ENCODE measurements around the gene SLC11A1. TPM values are rescaled to one million over a fixed set of nuclear protein-coding genes. Genes with fewer than 3 reads are reported as not detected.

The SLC11A1 gene
- total RNA-seq, 1 donor from 2014 or later = 0.89 TPM

DNA sequence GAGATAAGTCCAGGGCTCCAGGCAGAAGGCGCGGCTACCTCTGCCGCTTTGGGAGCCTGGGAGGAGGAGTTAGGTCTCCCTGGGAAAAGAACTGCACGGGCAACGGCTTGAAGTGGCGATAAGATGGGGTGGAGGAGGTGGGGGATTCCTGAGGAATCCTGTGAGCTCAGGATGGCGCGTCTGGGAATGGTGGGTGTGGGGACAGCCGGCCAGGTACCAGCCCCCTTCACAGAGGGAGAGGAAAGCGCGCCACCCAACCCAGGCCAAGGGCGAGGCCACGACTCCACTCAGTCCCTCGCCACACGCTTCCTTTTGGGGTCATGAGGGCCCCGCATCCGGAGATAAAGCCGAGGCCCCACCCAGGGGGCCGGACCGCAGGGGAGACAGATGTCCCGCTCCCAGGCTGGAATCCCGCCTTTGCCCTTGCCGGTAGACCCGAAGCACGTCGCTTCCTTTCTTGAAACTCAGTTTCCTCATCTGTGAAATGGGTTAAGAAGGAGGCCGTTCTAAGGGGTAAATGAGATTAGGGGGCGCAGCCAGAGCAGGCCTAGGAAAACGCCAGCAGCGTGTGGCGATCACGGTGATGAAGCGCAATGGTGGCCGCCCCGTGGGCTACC, 15.9 kb downstream of the SLC11A1 start:
- intact Hi-C loops (cut with micrococcal nuclease) = loop anchor here (5.0 kb wide), 3 partner anchors 231 to 779 kb away; partner anchors contain the start of genes CNPPD1, CXCR1 and RETREG2
- TF ChIP-seq, protein P1, sequence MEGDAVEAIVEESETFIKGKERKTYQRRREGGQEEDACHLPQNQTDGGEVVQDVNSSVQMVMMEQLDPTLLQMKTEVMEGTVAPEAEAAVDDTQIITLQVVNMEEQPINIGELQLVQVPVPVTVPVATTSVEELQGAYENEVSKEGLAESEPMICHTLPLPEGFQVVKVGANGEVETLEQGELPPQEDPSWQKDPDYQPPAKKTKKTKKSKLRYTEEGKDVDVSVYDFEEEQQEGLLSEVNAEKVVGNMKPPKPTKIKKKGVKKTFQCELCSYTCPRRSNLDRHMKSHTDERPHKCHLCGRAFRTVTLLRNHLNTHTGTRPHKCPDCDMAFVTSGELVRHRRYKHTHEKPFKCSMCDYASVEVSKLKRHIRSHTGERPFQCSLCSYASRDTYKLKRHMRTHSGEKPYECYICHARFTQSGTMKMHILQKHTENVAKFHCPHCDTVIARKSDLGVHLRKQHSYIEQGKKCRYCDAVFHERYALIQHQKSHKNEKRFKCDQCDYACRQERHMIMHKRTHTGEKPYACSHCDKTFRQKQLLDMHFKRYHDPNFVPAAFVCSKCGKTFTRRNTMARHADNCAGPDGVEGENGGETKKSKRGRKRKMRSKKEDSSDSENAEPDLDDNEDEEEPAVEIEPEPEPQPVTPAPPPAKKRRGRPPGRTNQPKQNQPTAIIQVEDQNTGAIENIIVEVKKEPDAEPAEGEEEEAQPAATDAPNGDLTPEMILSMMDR (IDR thresholded peaks at IDR 0.05) = no peak
- Mint-ChIP-seq H3K36me3 (ENCODE audit: low read depth) (peaks cover 11% of the 10 kb centered on the region), H3K4me1 (peaks cover 66% of the 10 kb centered on the region), H3K27ac (peak overlapping the region; percentile 96), H3K9me3 (no peaks in the 10 kb centered on the region), H3K4me3 (peak overlapping the region; percentile 92), H3K27me3 (no peaks in the 10 kb centered on the region)
- no peak for DNase-seq
- ChIA-PET POLR2A (interaction anchor here (0.7 to 2.8 kb wide), 4 partner anchors 94 to 855 kb away, joined by 3 to 16 read pairs (median 4); partner anchors contain the start of genes ARPC2 and TUBA4B), CTCF (interaction anchor here (1.0 to 2.6 kb wide), 3 partner anchors 68 to 125 kb away, joined by 3 to 14 read pairs (median 11); partner anchors contain the start of gene TMBIM1)
- ATAC-seq (ENCODE audit: low read depth) = no peak

DNA sequence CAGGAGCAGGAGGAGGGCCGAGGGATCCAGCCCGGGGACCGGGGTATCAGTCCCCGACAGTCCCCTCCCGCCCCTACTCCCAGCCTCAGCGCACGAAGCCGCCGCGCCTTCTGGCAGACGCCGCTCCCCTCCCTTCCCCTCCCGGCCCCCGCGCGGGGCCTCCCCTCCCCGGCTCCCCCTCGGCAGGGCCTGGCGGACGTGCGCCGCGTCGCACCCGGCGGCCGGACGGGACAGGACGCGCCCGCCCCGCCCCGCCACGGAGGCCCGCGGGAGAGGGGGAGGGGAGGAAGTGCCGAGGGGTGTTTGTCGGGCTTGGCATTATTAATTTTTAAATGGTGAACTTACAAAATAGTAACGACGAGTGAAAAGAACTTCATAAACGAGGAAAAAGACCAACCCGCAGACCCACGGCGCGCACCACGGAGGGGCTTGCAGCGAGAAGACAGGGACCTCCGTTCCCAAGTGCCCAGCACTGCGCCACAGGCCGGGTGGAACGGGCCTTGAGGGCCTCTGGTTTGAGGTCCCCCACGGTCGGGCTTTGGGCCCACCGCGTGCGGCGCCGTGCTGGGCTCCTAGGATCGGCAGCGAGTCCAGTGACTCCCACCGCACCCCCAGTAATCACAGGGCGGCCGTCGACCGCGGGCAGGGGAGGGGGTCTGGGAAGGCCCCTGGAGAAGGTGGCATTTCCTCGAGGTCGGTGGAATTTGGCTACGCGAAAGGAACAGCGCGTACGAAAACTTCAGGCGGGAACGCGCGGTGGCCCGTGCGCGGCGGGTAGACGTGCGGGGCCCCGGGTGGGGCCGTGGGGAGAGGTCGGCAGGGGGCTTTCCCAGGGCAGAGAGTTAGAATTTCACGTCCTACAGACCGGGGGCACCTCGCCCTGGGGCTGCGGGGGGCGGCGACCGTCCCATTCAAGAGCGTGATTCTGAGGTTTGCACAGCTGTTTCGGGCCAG, 16.6 kb downstream of the SLC11A1 start:
- Mint-ChIP-seq H3K27ac (peak overlapping the region; percentile 80), H3K4me1 (peaks cover 70% of the 10 kb centered on the region), H3K4me3 (peak overlapping the region; percentile 92), H3K36me3 (ENCODE audit: low read depth) (peaks cover 19% of the 10 kb centered on the region), H3K9me3 (no peaks in the 10 kb centered on the region), H3K27me3 (no peaks in the 10 kb centered on the region)
- peak; percentile 5 for ATAC-seq (ENCODE audit: low read depth)
- POLR2A ChIA-PET = interaction anchor here (2.8 kb wide), 1 partner anchor 112 kb away, joined by 16 read pairs; no protein-coding TSS in a partner anchor
- TF ChIP-seq, protein P1 (IDR thresholded peaks at IDR 0.05) = no peak
- CTCF ChIA-PET = interaction anchor here (1.4 kb wide), 1 partner anchor 67 kb away, joined by 5 read pairs; no protein-coding TSS in a partner anchor
- intact Hi-C loops (cut with micrococcal nuclease) = loop anchor here (5.0 kb wide), 3 partner anchors 231 to 779 kb away; partner anchors contain the start of genes CNPPD1, CXCR1 and RETREG2
- DNase-seq = peak; percentile 57

DNA sequence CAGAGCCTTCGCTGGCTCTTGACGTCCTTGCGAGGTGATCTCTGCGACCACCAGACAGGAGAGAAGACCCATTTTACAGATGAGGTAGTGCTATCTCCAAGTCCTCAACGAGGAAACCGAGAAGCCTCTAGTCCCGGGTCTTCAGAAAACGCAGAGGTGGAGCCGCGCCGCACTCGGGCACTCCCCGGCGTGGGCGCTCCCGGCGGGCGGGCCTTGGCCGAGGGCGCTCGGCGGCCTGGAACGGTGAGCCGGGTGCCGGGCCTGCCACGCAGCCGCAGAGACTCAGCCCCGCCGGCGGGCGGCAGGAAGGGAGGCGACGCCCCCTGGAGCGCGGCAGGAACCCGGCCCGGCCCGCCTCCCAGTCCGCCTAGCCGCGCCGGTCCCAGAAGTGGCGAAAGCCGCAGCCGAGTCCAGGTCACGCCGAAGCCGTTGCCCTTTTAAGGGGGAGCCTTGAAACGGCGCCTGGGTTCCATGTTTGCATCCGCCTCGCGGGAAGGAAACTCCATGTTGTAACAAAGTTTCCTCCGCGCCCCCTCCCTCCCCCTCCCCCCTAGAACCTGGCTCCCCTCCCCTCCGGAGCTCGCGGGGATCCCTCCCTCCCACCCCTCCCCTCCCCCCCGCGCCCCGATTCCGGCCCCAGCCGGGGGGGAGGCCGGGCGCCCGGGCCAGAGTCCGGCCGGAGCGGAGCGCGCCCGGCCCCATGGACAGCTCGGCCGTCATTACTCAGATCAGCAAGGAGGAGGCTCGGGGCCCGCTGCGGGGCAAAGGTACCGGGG, 17.5 kb downstream of the SLC11A1 start, which contains the start of gene CTDSP1:
TSS of gene CTDSP1 (plus strand) at position 478 of the 776 bp plus-strand sequence. CDS start at position 701, 223 bp downstream.
- Mint-ChIP-seq H3K4me3 (peak within 1 kb of the TSS; percentile 93), H3K36me3 (ENCODE audit: low read depth) (peaks cover 28% of the 10 kb centered on the region), H3K27ac (peak within 1 kb of the TSS; percentile 84), H3K4me1 (peaks cover 71% of the 10 kb centered on the region), H3K27me3 (no peaks in the 10 kb centered on the region), H3K9me3 (no peaks in the 10 kb centered on the region)
- POLR2A ChIA-PET = interaction anchor here (0.5 to 1.5 kb wide), 11 partner anchors 23 to 311 kb away, joined by 3 to 13 read pairs (median 5); partner anchors contain the start of genes AAMP, PNKD, TTLL4 and USP37
- CTCF ChIA-PET = interaction anchor here (1.4 kb wide), 1 partner anchor 66 kb away, joined by 5 read pairs; no protein-coding TSS in a partner anchor
- DNase-seq (peak; percentile 89), ATAC-seq (ENCODE audit: low read depth) (peak; percentile 51)
- intact Hi-C loops (cut with micrococcal nuclease) = loop anchor here (2.0 to 10.0 kb wide), 5 partner anchors 77 to 985 kb away; partner anchors contain the start of genes CNPPD1, CXCR1, DNPEP and RETREG2
- TF ChIP-seq, protein P1 (IDR thresholded peaks at IDR 0.05) = no peak

DNA sequence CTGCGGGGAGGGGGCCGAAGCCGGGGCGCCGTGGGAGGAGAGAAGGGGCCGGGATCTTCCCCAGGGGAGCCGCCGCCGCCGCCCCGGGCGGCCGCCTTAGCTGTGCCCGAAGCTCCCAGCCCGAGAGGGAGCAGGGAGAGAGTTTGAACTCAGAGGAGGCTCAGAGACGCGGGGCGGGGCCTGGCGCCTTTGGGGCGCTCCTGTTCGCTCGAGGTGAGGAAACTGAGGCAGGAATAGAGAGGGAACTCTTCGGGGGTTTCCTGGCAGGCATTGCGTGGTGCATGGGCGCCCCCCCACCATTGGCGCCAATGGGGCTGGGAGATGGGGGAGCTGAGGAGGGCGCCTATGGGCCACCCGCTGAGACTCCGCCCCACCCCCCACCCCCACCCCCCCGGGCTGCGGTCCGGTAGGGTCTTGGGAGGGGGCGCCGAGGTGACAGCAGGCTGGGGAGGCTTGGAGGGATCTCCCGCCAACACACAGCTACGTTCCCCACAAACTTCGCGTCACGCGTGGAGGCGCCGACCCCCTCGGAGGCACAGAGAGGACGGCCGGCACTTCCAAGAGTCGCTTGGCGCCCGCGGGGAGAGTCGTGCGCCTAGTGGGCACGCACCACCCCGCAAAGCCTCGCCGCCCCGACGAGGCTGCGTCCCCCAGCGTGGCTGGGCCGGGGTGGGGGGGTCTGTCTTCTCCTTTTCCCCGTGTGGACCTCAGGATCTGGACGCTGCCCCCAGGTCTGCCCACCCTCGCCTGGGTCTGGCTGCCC, 18.3 kb downstream of the SLC11A1 start:
- Mint-ChIP-seq H3K36me3 (ENCODE audit: low read depth) (peaks cover 32% of the 10 kb centered on the region), H3K4me1 (peaks cover 72% of the 10 kb centered on the region), H3K9me3 (no peaks in the 10 kb centered on the region), H3K4me3 (peak overlapping the region; percentile 93), H3K27ac (peak overlapping the region; percentile 84), H3K27me3 (no peaks in the 10 kb centered on the region)
- intact Hi-C loops (cut with micrococcal nuclease) = loop anchor here (2.0 to 10.0 kb wide), 2 partner anchors 78 to 984 kb away; partner anchors contain the start of gene DNPEP
- ChIA-PET POLR2A (interaction anchor here (0.5 to 1.5 kb wide), 12 partner anchors 24 to 310 kb away, joined by 3 to 13 read pairs (median 5); partner anchors contain the start of genes AAMP, PNKD, TTLL4 and USP37), CTCF (interaction anchor here (1.4 kb wide), 1 partner anchor 66 kb away, joined by 5 read pairs; no protein-coding TSS in a partner anchor)
- TF ChIP-seq, protein P1 (IDR thresholded peaks at IDR 0.05) = no peak
- ATAC-seq (ENCODE audit: low read depth) = peak; percentile 0
- DNase-seq = peak; percentile 52
